GM21529 (cell line): ENCODE results near the gene TSKU.
"Not testable (repeated sequence)": the region's sequence is repeated elsewhere in the genome, so short reads cannot be mapped to it uniquely, and the experiment has no call there.

ENCODE experiments used
- ATAC-seq: cut with Tn5 transposase; IDR thresholded peaks from one replicate; pipeline ENCODE4 v1.9.1; 2021; ENCODE audit not compliant: unreplicated experiment

Gene TSKU

GRCh38 chr11:76800466-76801200, 17.5 kb downstream of the TSKU start:
- no peak for ATAC-seq

- ATAC-seq: no peak
These were observed 18.1 kb downstream of the TSKU start for GRCh38 chr11:76801225-76801624.

GRCh38 chr11:76801736-76802135, 18.6 kb downstream of the TSKU start:
- ATAC-seq: no peak

GRCh38 chr11:76802151-76802550, 19.0 kb downstream of the TSKU start:
- ATAC-seq: no peak

GRCh38 chr11:76802621-76803020, 19.5 kb downstream of the TSKU start:
- no peak for ATAC-seq

- ATAC-seq: no peak
These were observed 19.9 kb downstream of the TSKU start for GRCh38 chr11:76803023-76803422.

GRCh38 chr11:76803811-76804600, 20.9 kb downstream of the TSKU start:
- ATAC-seq: no peak

GRCh38 chr11:76805206-76805913, 22.2 kb downstream of the TSKU start:
- no peak for ATAC-seq

- no peak for ATAC-seq
These were observed 23.0 kb downstream of the TSKU start for GRCh38 chr11:76806131-76806530.

- ATAC-seq: no peak
These were observed 23.6 kb downstream of the TSKU start for GRCh38 chr11:76806608-76807205.

GRCh38 chr11:76807206-76807875, 24.2 kb downstream of the TSKU start:
- ATAC-seq: no peak

- ATAC-seq: no peak
These were observed 25.0 kb downstream of the TSKU start for GRCh38 chr11:76808171-76808570.

GRCh38 chr11:76808996-76809395, 25.8 kb downstream of the TSKU start:
- ATAC-seq: no peak

GRCh38 chr11:76810151-76810853, 27.1 kb downstream of the TSKU start:
- no peak for ATAC-seq

- ATAC-seq: no peak
These were observed 28.1 kb downstream of the TSKU start for GRCh38 chr11:76811259-76811658.

- ATAC-seq: no peak
These were observed 31.3 kb downstream of the TSKU start for GRCh38 chr11:76814414-76814813.

- ATAC-seq: not testable (repeated sequence)
These were observed 32.5 kb downstream of the TSKU start for GRCh38 chr11:76815678-76816077.

GRCh38 chr11:76820184-76820566, 37.0 kb downstream of the TSKU start:
- no peak for ATAC-seq

GRCh38 chr11:76821396-76821795, 38.2 kb downstream of the TSKU start:
- ATAC-seq: not testable (repeated sequence)

GRCh38 chr11:76822406-76822805, 39.2 kb downstream of the TSKU start:
- ATAC-seq: no peak
